GM12878 (cell line): ENCODE measurements around the gene PCBD2. TPM values are rescaled to one million over a fixed set of nuclear protein-coding genes. Genes with fewer than 3 reads are reported as not detected.

Experiments used
- ATAC-seq: fragments of 200-7000 bp; cut with Tn5 transposase; 3 replicates; pipeline ENCODE4 v1.9.1; 2020; ENCODE audit warnings: mild to moderate bottlenecking, moderate library complexity
- BruUV-seq: library from RNA; stranded (reverse); fragments of 400-500 nt; replicated peaks from 2 replicates; lab custom pipeline; 2021; lab: Mats Ljungman, UMichigan
- CTCF ChIA-PET: fragments of 300-600 bp; sonication (Branson Sonifier 250); formaldehyde crosslinking; extraction: SDS; loops from one replicate; lab custom pipeline; 2021; ENCODE audit warnings: inconsistent platforms; lab: Yijun Ruan, JAX
- POLR2A ChIA-PET: fragments of 350-600 bp; formaldehyde crosslinking; extraction: SDS; loops from one replicate; lab custom pipeline; 2021; ENCODE audit warnings: inconsistent platforms; lab: Charles Lee
- RAD21 ChIA-PET: fragments of 300-600 bp; sonication (Branson Sonifier 250); formaldehyde crosslinking; loops from one replicate; lab custom pipeline; 2023; ENCODE audit warnings: antibody characterized with exemption; ENCODE audit not compliant: unreplicated experiment; lab: Charles Lee
- SMC1A ChIA-PET: fragments of 300-600 bp; sonication (Branson Sonifier 250); formaldehyde crosslinking; loops from one replicate; lab custom pipeline; 2023; ENCODE audit not compliant: unreplicated experiment, uncharacterized antibody; lab: Charles Lee
- DNase-seq: peaks from one replicate; pipeline ENCODE4 v3.0.0-alpha.2; 2011; ENCODE audit warnings: low read depth, low spot score
- FAIRE-seq: peaks from 3 replicates; lab custom pipeline; 2011; peaks lifted over from hg19 to GRCh38; lab: Jason Lieb, UNC
- H2AFZ ChIP-seq: 2 replicates; pipeline ENCODE4 v1.6.0; 2011; ENCODE audit warnings: low read depth, low read length, control low read depth; ENCODE audit not compliant: control insufficient read depth
- H3K27ac ChIP-seq: 2 replicates; pipeline ENCODE4 v1.5.1; 2011; ENCODE audit warnings: control low read depth; ENCODE audit not compliant: control insufficient read depth, insufficient read depth
- H3K27me3 ChIP-seq, 2 experiments: replicated peaks in 1 of 2; 2 replicates each; pipeline versions ENCODE4 v1.6.0 to v1.6.1; 2011; ENCODE audit warnings: low read length in 1 of 2; ENCODE audit not compliant: control insufficient read depth in 2 of 2, insufficient read depth in 2 of 2
- H3K36me3 ChIP-seq, 2 experiments: 2 replicates each; pipeline ENCODE4 v1.5.1; 2011; ENCODE audit warnings: low read length in 1 of 2; ENCODE audit not compliant: control insufficient read depth in 2 of 2, insufficient read depth in 2 of 2
- H3K4me1 ChIP-seq: 2 replicates; pipeline ENCODE4 v1.6.1; 2011; ENCODE audit warnings: mild to moderate bottlenecking, low read length, moderate library complexity, mixed read lengths; ENCODE audit not compliant: control insufficient read depth, insufficient read depth
- H3K4me2 ChIP-seq: 2 replicates; pipeline ENCODE4 v1.6.0; 2011; ENCODE audit warnings: control low read depth; ENCODE audit not compliant: control insufficient read depth, insufficient read depth
- H3K4me3 ChIP-seq: fragments of 200-600 bp; sonication (generic); 2 replicates; pipeline ENCODE4 v1.5.1; 2016
- H3K79me2 ChIP-seq: 2 replicates; pipeline ENCODE4 v1.6.0; 2011; ENCODE audit warnings: low read length; ENCODE audit not compliant: control insufficient read depth, insufficient read depth
- H3K9ac ChIP-seq: 2 replicates; pipeline ENCODE4 v1.8.0; 2011; ENCODE audit warnings: low read length, control low read depth, mixed read lengths; ENCODE audit not compliant: control insufficient read depth, insufficient read depth
- H3K9me3 ChIP-seq: replicated peaks from 3 replicates; pipeline ENCODE4 v1.5.1; 2011; ENCODE audit warnings: mild to moderate bottlenecking, low read length; ENCODE audit not compliant: control insufficient read depth, insufficient read depth
- H4K20me1 ChIP-seq: 2 replicates; pipeline ENCODE4 v1.6.0; 2011; ENCODE audit not compliant: control insufficient read depth, insufficient read depth
- ESRRA ChIP-seq: IDR thresholded peaks from 2 replicates; pipeline ENCODE4 v1.6.1; 2012; ENCODE audit warnings: mild to moderate bottlenecking, low read length, improper control_type of control experiment
- MEF2B ChIP-seq: fragments of 450-650 bp; IDR thresholded peaks from 2 replicates; pipeline ENCODE4 v1.6.1; 2018; ENCODE audit warnings: mild to moderate bottlenecking, moderate library complexity; ENCODE audit not compliant: partially characterized antibody, poor library complexity, severe bottlenecking
- RB1 ChIP-seq: fragments of 450-650 bp; formaldehyde crosslinking; IDR thresholded peaks from 2 replicates; pipeline ENCODE4 v1.6.1; 2017; ENCODE audit warnings: mild to moderate bottlenecking, borderline replicate concordance
- WGBS: methylation state at CpG from one replicate; pipeline ENCODE4 v1.1.6; 2016; ENCODE audit warnings: low lambda C conversion rate; ENCODE audit not compliant: insufficient replicate concordance, insufficient coverage; ENCODE audit errors: missing lambda C conversion rate; 5-methylcytosine and 5-hydroxymethylcytosine counted together
- in situ Hi-C: fragments of 300-500 bp; cut with MboI; formaldehyde crosslinking; loops from 9 replicates; pipeline ENCODE4 v1.14.3; 2018; ENCODE audit warnings: mixed read lengths
- intact Hi-C: fragments of 100-400 bp; cut with micrococcal nuclease; formaldehyde crosslinking; loops from one replicate; pipeline ENCODE4 v1.14.2; 2022; ENCODE audit not compliant: unreplicated experiment
- polyA plus RNA-seq, 11 experiments: library from polyadenylated mRNA; depleted of rRNA in 4 of 11; unstranded in 6 of 11; stranded (reverse) in 5 of 11; fragments of >200 nt; fragmentation: Nextera tagmentation in 4 of 11; fragmentation: Illumina TruSeq in 1 of 11; extraction: Ambion mirVana in 4 of 11; extraction: Trizol in 1 of 11; gene quantifications; 1 replicate in 1 of 11; 2 replicates in 10 of 11; pipeline versions ENCODE4 v1.2.1 to v1.2.3, GENCODE V29; 2011 to 2016; ENCODE audit warnings: inconsistent platforms in 2 of 11, missing spikeins in 2 of 11, low read depth in 1 of 11
- total RNA-seq, 4 experiments: library from RNA; depleted of rRNA in 3 of 4; stranded (reverse); fragments of >200 nt in 3 of 4; fragmentation: Illumina TruSeq in 1 of 4; extraction: Trizol in 1 of 4; gene quantifications; 2 replicates each; pipeline versions ENCODE4 v1.2.1 to v1.2.3, GENCODE V29; 2013 to 2021
- TF ChIP-seq, protein P1 (sequence below): fragments of 450-650 bp; formaldehyde crosslinking; IDR thresholded peaks from 2 replicates; pipeline ENCODE4 v1.5.0; 2022; ENCODE audit warnings: mild to moderate bottlenecking, missing genetic modification characterization
- TF ChIP-seq, protein P2 (sequence below): IDR thresholded peaks from 2 replicates; pipeline ENCODE4 v1.6.1; 2011; ENCODE audit warnings: low read depth, mild to moderate bottlenecking, low read length, moderate library complexity, borderline replicate concordance; ENCODE audit errors: extremely low read depth

The PCBD2 gene
- total and polyA plus RNA-seq, 10 of the 15 experiments (the other 5 are each of a cell fraction or from before 2014, with no cell fraction given): 5.4 to 13.6 (median 6.7) TPM

DNA sequence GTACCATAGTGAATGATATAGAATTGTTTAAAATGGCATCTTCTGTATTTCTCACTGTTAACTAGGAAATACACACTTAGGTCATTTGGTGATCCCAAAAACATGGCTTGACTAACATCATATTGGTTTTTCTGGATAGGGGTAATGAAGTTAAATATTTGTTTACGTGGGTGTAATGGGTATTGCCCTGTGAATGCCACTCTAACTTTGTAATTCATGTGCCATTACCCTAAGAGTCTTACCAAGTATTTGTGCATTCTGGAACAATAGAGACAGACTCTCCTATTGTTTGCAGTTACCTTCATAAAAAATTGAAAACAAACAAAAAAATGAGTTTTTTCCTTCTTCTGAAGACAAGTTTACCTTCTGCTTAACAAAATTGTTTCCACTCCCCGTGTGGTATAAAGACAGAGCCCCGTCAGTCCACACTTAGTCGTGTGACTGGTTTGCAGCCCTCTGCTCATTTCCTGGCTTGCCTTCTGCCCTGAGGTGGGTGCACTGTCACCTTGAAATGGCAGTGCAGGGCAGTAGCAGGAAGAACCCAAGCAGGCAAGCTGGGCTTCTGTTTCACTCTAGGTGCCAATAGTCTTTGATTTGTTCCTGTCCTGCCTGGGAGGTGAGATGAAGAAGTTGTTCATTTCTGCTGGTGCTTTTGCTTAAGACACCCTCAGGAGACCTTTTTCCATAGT, 53.1 kb downstream of the PCBD2 start:
- no peak overlapping the region for H3K4me3 ChIP-seq
- ChIA-PET RAD21 (no interaction called here), POLR2A (no interaction called here), CTCF (no interaction called here), SMC1A (no interaction called here)
- no peak for ATAC-seq
- H3K27me3 ChIP-seq: no peaks in the 10 kb centered on the region
- no peak overlapping the region for H3K27ac ChIP-seq
- H3K9ac ChIP-seq: no peak overlapping the region
- no peak for DNase-seq
- H4K20me1 ChIP-seq: no peaks in the 10 kb centered on the region
- H3K36me3 ChIP-seq: no peaks in the 10 kb centered on the region
- H3K79me2 ChIP-seq: no peaks in the 10 kb centered on the region
- intact Hi-C loops (no loop called here), in situ Hi-C loops (no loop called here)
- H3K4me2 ChIP-seq: no peak overlapping the region
- no TSS peak for BruUV-seq
- 85% methylated on average over 4 of the region's 4 CpGs for WGBS
- no peak for TF ChIP-seq ESRRA
- TF ChIP-seq, protein P1, sequence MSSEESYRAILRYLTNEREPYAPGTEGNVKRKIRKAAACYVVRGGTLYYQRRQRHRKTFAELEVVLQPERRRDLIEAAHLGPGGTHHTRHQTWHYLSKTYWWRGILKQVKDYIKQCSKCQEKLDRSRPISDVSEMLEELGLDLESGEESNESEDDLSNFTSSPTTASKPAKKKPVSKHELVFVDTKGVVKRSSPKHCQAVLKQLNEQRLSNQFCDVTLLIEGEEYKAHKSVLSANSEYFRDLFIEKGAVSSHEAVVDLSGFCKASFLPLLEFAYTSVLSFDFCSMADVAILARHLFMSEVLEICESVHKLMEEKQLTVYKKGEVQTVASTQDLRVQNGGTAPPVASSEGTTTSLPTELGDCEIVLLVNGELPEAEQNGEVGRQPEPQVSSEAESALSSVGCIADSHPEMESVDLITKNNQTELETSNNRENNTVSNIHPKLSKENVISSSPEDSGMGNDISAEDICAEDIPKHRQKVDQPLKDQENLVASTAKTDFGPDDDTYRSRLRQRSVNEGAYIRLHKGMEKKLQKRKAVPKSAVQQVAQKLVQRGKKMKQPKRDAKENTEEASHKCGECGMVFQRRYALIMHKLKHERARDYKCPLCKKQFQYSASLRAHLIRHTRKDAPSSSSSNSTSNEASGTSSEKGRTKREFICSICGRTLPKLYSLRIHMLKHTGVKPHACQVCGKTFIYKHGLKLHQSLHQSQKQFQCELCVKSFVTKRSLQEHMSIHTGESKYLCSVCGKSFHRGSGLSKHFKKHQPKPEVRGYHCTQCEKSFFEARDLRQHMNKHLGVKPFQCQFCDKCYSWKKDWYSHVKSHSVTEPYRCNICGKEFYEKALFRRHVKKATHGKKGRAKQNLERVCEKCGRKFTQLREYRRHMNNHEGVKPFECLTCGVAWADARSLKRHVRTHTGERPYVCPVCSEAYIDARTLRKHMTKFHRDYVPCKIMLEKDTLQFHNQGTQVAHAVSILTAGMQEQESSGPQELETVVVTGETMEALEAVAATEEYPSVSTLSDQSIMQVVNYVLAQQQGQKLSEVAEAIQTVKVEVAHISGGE: no peak
- TF ChIP-seq MEF2B: no peak
- no peak for TF ChIP-seq RB1
- TF ChIP-seq, protein P2, sequence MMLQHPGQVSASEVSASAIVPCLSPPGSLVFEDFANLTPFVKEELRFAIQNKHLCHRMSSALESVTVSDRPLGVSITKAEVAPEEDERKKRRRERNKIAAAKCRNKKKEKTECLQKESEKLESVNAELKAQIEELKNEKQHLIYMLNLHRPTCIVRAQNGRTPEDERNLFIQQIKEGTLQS: no peak
- no peak overlapping the region for H2AFZ ChIP-seq
- no peaks in the 10 kb centered on the region; the same call in 2 of the 3 replicates for H3K9me3 ChIP-seq
- no peak for FAIRE-seq
- no peaks in the 10 kb centered on the region for H3K4me1 ChIP-seq
